Right lobe of liver (tissue), 4 donors: ENCODE results near the gene B4GALT6.

Experiments
- CTCF ChIP-seq, 4 donors: fragments of 200-600 bp in 3 of 4; fragments of 450-650 bp in 1 of 4; IDR thresholded peaks; one replicate each; pipeline versions ENCODE4 v1.5.1 to v1.8.0; 2016 to 2022; ENCODE audit warnings: antibody characterized with exemption in 4 of 4, mild to moderate bottlenecking in 2 of 4
- POLR2A ChIP-seq: fragments of 450-650 bp; IDR thresholded peaks from one replicate; pipeline ENCODE4 v1.6.1; 2017; ENCODE audit warnings: antibody characterized with exemption, mild to moderate bottlenecking
- donor health status: DM: no; HTN: no; CAD: no.
- donor health status: DM: no; HTN: no; CAD: no.
- donor health status: DM: no; HTN: yes; CAD: no.

- TF ChIP-seq CTCF (IDR thresholded peaks at IDR 0.05) (no peak), POLR2A (no peak)
These were observed 53.8 kb downstream of the B4GALT6 start for GRCh38 chr18:31630549-31630948.
